Liver (tissue), 3 donors: Measurements from ENCODE around the gene PAK1.

Experiments used
- ATF3 ChIP-seq: IDR thresholded peaks from 2 replicates; pipeline ENCODE4 v1.6.1; 2016; ENCODE audit warnings: antibody characterized with exemption
- CTCF ChIP-seq: fragments of 150-350 bp; IDR thresholded peaks from 2 replicates; pipeline ENCODE4 v1.5.1; 2017; ENCODE audit warnings: improper control_type of control experiment, low read depth, low read length; ENCODE audit not compliant: missing input control
- EGR1 ChIP-seq, 2 donors: IDR thresholded peaks; 2 replicates each; pipeline ENCODE4 v1.6.1; 2016 to 2018; ENCODE audit warnings: antibody characterized with exemption in 2 of 2, low read depth in 2 of 2
- FOXA1 ChIP-seq: IDR thresholded peaks from 2 replicates; pipeline ENCODE4 v1.6.1; 2016; ENCODE audit warnings: antibody characterized with exemption
- GABPA ChIP-seq, 2 donors: IDR thresholded peaks in 1 of 2; conservative IDR thresholded peaks in 1 of 2; 2 replicates each; pipeline ENCODE4 v1.6.1; 2016; ENCODE audit warnings: antibody characterized with exemption in 2 of 2, mild to moderate bottlenecking in 1 of 2, moderate library complexity in 1 of 2
- HNF4A ChIP-seq, 2 donors: conservative IDR thresholded peaks; 2 replicates each; pipeline ENCODE4 v1.6.1; 2016; ENCODE audit warnings: antibody characterized with exemption in 2 of 2, mild to moderate bottlenecking in 2 of 2
- JUND ChIP-seq, 2 donors: IDR thresholded peaks; 2 replicates each; pipeline ENCODE4 v1.6.1; 2016; ENCODE audit warnings: antibody characterized with exemption in 2 of 2
- RAD21 ChIP-seq, 2 donors: IDR thresholded peaks; 2 replicates each; pipeline ENCODE4 v1.6.1; 2016; ENCODE audit warnings: antibody characterized with exemption in 2 of 2, mild to moderate bottlenecking in 2 of 2
- RXRA ChIP-seq, 2 donors: IDR thresholded peaks; 2 replicates each; pipeline ENCODE4 v1.6.1; 2017 to 2018; ENCODE audit warnings: antibody characterized with exemption in 2 of 2, mild to moderate bottlenecking in 1 of 2
- SP1 ChIP-seq: IDR thresholded peaks from 2 replicates; pipeline ENCODE4 v1.6.1; 2018; ENCODE audit warnings: antibody characterized with exemption, mild to moderate bottlenecking
- TAF1 ChIP-seq: conservative IDR thresholded peaks from 2 replicates; pipeline ENCODE4 v1.6.1; 2016; ENCODE audit warnings: antibody characterized with exemption, mild to moderate bottlenecking
- YY1 ChIP-seq: IDR thresholded peaks from 2 replicates; pipeline ENCODE4 v1.6.1; 2016; ENCODE audit warnings: antibody characterized with exemption, mild to moderate bottlenecking
- TF ChIP-seq, protein P1 (sequence below): IDR thresholded peaks from 2 replicates; pipeline ENCODE4 v1.6.1; 2016; ENCODE audit warnings: antibody characterized with exemption
- TF ChIP-seq, protein P2 (sequence below): IDR thresholded peaks from 2 replicates; pipeline ENCODE4 v1.6.1; 2016; ENCODE audit warnings: antibody characterized with exemption, mild to moderate bottlenecking
- donor health status: healthy.
- donor health status: healthy.

- TF ChIP-seq CTCF (no peak), EGR1 (IDR thresholded peaks at IDR 0.05; ENCODE audit: low read depth in 2 of 2) (no peak), SP1 (no peak), TAF1 (no peak), RAD21 (IDR thresholded peaks at IDR 0.05) (no peak), YY1 (no peak), FOXA1 (no peak), ATF3 (no peak), RXRA (IDR thresholded peaks at IDR 0.05) (no peak), GABPA (IDR thresholded peaks at IDR 0.05 in 1 of 2, conservative IDR thresholded peaks at IDR 0.05 in 1 of 2) (no peak), JUND (IDR thresholded peaks at IDR 0.05) (no peak), HNF4A (conservative IDR thresholded peaks at IDR 0.05) (no peak)
- TF ChIP-seq, protein P1, sequence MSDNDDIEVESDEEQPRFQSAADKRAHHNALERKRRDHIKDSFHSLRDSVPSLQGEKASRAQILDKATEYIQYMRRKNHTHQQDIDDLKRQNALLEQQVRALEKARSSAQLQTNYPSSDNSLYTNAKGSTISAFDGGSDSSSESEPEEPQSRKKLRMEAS, result no peak
- TF ChIP-seq, protein P2, sequence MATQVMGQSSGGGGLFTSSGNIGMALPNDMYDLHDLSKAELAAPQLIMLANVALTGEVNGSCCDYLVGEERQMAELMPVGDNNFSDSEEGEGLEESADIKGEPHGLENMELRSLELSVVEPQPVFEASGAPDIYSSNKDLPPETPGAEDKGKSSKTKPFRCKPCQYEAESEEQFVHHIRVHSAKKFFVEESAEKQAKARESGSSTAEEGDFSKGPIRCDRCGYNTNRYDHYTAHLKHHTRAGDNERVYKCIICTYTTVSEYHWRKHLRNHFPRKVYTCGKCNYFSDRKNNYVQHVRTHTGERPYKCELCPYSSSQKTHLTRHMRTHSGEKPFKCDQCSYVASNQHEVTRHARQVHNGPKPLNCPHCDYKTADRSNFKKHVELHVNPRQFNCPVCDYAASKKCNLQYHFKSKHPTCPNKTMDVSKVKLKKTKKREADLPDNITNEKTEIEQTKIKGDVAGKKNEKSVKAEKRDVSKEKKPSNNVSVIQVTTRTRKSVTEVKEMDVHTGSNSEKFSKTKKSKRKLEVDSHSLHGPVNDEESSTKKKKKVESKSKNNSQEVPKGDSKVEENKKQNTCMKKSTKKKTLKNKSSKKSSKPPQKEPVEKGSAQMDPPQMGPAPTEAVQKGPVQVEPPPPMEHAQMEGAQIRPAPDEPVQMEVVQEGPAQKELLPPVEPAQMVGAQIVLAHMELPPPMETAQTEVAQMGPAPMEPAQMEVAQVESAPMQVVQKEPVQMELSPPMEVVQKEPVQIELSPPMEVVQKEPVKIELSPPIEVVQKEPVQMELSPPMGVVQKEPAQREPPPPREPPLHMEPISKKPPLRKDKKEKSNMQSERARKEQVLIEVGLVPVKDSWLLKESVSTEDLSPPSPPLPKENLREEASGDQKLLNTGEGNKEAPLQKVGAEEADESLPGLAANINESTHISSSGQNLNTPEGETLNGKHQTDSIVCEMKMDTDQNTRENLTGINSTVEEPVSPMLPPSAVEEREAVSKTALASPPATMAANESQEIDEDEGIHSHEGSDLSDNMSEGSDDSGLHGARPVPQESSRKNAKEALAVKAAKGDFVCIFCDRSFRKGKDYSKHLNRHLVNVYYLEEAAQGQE, result no peak
These were observed 32.1 kb upstream of the PAK1 start for GRCh38 chr11:77505956-77506355.
